K562 (cell line): ENCODE results near the gene FBL. TPM values are rescaled to one million over a fixed set of nuclear protein-coding genes. Genes with fewer than 3 reads are reported as not detected.
A peak's percentile ranks its signal among the peaks of the same experiment; 100 is the strongest.

Experiments used
- ATF3 ChIP-seq, 2 experiments: fragments of 450-650 bp in 1 of 2; sonication (generic) in 1 of 2; formaldehyde crosslinking in 1 of 2; IDR thresholded peaks in 1 of 2; conservative IDR thresholded peaks in 1 of 2; 2 replicates each; pipeline versions ENCODE4 v1.6.1 to v1.8.1; 2016 to 2023; ENCODE audit warnings: mild to moderate bottlenecking in 2 of 2, moderate library complexity in 2 of 2, inconsistent platforms in 1 of 2, missing genetic modification reagents in 1 of 2
- BHLHE40 ChIP-seq: IDR thresholded peaks from 2 replicates; pipeline ENCODE4 v1.6.1; 2011; ENCODE audit warnings: low read length, improper control_type of control experiment
- CXXC5 ChIP-seq: fragments of 250-450 bp; sonication (Bioruptor Pico); IDR thresholded peaks from 2 replicates; pipeline ENCODE4 v1.8.0; 2022; ENCODE audit warnings: inconsistent platforms, mild to moderate bottlenecking, moderate library complexity
- EGR1 ChIP-seq: fragments of 450-650 bp; conservative IDR thresholded peaks from 2 replicates; pipeline ENCODE4 v1.6.1; 2017; ENCODE audit warnings: mild to moderate bottlenecking
- FOSL1 ChIP-seq: fragments of 200-800 bp; sonication (Bioruptor generic); conservative IDR thresholded peaks from 2 replicates; pipeline ENCODE4 v1.6.1; 2016; ENCODE audit warnings: missing genetic modification characterization, missing compliant biosample characterization
- NEUROD1 ChIP-seq: fragments of 150-350 bp; IDR thresholded peaks from 2 replicates; pipeline ENCODE4 v1.6.1; 2014; ENCODE audit warnings: borderline replicate concordance, low read length, low read depth; ENCODE audit not compliant: partially characterized antibody
- NKRF ChIP-seq: fragments of 450-650 bp; IDR thresholded peaks from 2 replicates; pipeline ENCODE4 v1.6.1; 2016; ENCODE audit warnings: borderline replicate concordance
- PHF20 ChIP-seq: fragments of 450-650 bp; IDR thresholded peaks from 2 replicates; pipeline ENCODE4 v1.6.1; 2018; ENCODE audit not compliant: partially characterized antibody
- PHF8 ChIP-seq: fragments of 200-600 bp; sonication (generic); IDR thresholded peaks from 2 replicates; pipeline ENCODE4 v1.6.1; 2012; ENCODE audit warnings: mixed run types, mild to moderate bottlenecking, inconsistent platforms, low read length, moderate library complexity, borderline replicate concordance
- POLR2AphosphoS5 ChIP-seq: IDR thresholded peaks from 2 replicates; pipeline ENCODE4 v1.6.1; 2011; ENCODE audit warnings: mild to moderate bottlenecking, low read depth, low read length, moderate library complexity; ENCODE audit not compliant: control insufficient read depth, insufficient read depth
- RBFOX2 ChIP-seq: fragments of 200-400 bp; formaldehyde crosslinking; IDR thresholded peaks from 2 replicates; pipeline ENCODE4 v1.6.1; 2017; ENCODE audit warnings: low read depth, mild to moderate bottlenecking, low read length, moderate library complexity
- RFX1 ChIP-seq: fragments of 450-650 bp; IDR thresholded peaks from 2 replicates; pipeline ENCODE4 v1.6.1; 2016; ENCODE audit warnings: mild to moderate bottlenecking, moderate library complexity
- SIN3A ChIP-seq, 2 experiments: fragments of 150-350 bp in 1 of 2; IDR thresholded peaks; 2 replicates each; pipeline ENCODE4 v1.6.1; 2011 to 2016; ENCODE audit warnings: borderline replicate concordance in 2 of 2, low read depth in 2 of 2, low read length in 2 of 2, mild to moderate bottlenecking in 2 of 2, moderate library complexity in 2 of 2; ENCODE audit not compliant: control insufficient read depth in 1 of 2
- TAF1 ChIP-seq: IDR thresholded peaks from 2 replicates; pipeline ENCODE4 v1.6.1; 2011; ENCODE audit warnings: mild to moderate bottlenecking, low read length, moderate library complexity; ENCODE audit not compliant: insufficient read depth, control insufficient read depth, severe bottlenecking; ENCODE audit errors: extremely low read depth
- TAF9B ChIP-seq: fragments of 450-650 bp; IDR thresholded peaks from 2 replicates; pipeline ENCODE4 v1.6.1; 2018; ENCODE audit warnings: mild to moderate bottlenecking; ENCODE audit not compliant: partially characterized antibody
- UBTF ChIP-seq, 2 experiments: IDR thresholded peaks; 2 replicates each; pipeline ENCODE4 v1.6.1; 2012; ENCODE audit warnings: improper control_type of control experiment in 2 of 2, low read depth in 2 of 2, low read length in 2 of 2, borderline replicate concordance in 1 of 2
- ZFPM2 ChIP-seq: fragments of 250-450 bp; sonication (Bioruptor Pico); IDR thresholded peaks from 2 replicates; pipeline ENCODE4 v1.5.1; 2022; ENCODE audit warnings: mild to moderate bottlenecking
- ZFX ChIP-seq: sonication (generic); formaldehyde crosslinking; IDR thresholded peaks from 2 replicates; pipeline ENCODE4 v1.8.0; 2022; ENCODE audit warnings: mild to moderate bottlenecking, missing genetic modification reagents, moderate library complexity
- ZNF431 ChIP-seq: sonication (generic); formaldehyde crosslinking; IDR thresholded peaks from 2 replicates; pipeline ENCODE4 v1.8.0; 2022; ENCODE audit warnings: mild to moderate bottlenecking, missing genetic modification reagents
- polyA plus RNA-seq, 8 experiments: library from polyadenylated mRNA; depleted of rRNA in 4 of 8; stranded (reverse) in 5 of 8; unstranded in 3 of 8; fragments of >200 nt; fragmentation: Nextera tagmentation in 2 of 8; fragmentation: Illumina TruSeq in 1 of 8; extraction: Ambion mirVana in 2 of 8; extraction: Trizol in 1 of 8; gene quantifications; 2 replicates each; pipeline versions ENCODE4 v1.2.1 to v1.2.3, GENCODE V29; 2011 to 2014; ENCODE audit warnings: inconsistent platforms in 1 of 8, missing spikeins in 1 of 8
- total RNA-seq, 7 experiments: library from RNA; depleted of rRNA in 6 of 7; stranded (reverse); fragments of >200 nt in 6 of 7; fragmentation: Illumina TruSeq in 2 of 7; extraction: Trizol in 2 of 7; gene quantifications; 2 replicates each; pipeline versions ENCODE4 v1.2.1 to v1.2.3, GENCODE V29; 2011 to 2021; ENCODE audit warnings: low replicate concordance in 1 of 7

Gene FBL
- total and polyA plus RNA-seq, 9 of the 15 experiments (the other 6 are each of a cell fraction or from before 2014, with no cell fraction given), result 201 to 1,696 (median 696) TPM

DNA sequence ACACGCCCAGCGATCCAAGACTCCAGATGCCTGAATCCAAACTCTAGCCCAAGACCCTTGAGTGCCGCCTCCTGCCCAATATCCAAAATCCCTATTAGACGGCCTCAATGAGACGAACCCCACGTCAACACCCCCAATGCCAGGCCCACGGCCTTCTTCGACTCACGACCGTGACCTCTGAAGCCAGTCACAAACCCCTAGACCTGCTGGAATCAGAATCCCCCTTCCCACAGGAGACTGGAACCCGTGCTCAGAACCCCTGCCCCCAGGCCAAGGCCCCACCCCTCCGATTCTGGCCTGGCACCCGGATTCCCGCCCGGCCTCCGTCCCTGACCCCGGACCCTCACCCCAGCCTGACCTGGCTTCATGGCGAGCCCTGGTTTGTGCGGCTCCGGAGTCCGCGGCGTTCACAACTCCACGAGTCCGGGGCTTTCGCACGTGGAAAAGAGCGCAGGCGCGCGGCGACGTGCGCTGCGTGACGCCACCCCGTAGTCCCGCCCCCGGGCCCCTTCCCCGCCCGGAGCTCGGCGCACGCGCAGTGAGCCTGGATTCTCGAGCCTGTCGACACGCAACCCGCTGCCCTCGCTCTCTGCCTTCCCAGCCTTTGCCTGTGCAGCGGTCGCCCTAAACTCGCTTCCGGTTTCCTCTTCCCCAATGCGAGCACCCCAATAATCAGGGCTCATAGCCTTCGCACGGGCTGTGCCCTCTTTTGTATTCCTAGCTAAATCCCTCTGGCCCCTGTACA is at the start of gene FBL (continued):
- TF ChIP-seq SIN3A (IDR thresholded peaks at IDR 0.05; ENCODE audit: borderline replicate concordance in 2 of 2, control insufficient read depth in 1 of 2, low read depth in 2 of 2, low read length in 2 of 2) (peak; percentile 68 to 93; a peak in 2 of 4 replicates), RBFOX2 (peak; percentile 95), PHF8 (peak; percentile 88; the same call in 1 of the 2 replicates), FOSL1 (tag) (0 out of 2 replicates have a peak, but pooled peaks have one; percentile 8), TAF9B (peak; percentile 9), RFX1 (no peak), EGR1 (peak; percentile 49), ZFPM2 (CRISPR knock-in tag) (no peak), ZNF431 (CRISPR knock-in tag) (0 out of 2 replicates have a peak, but pooled peaks have one; percentile 64), CXXC5 (peak; percentile 84), NEUROD1 (peak; percentile 31), ATF3 (IDR thresholded peaks at IDR 0.05) (no peak), ATF3 (CRISPR knock-in tag; conservative IDR thresholded peaks at IDR 0.05) (0 out of 2 replicates have a peak, but pooled peaks have one; percentile 58), PHF20 (peak; percentile 8), POLR2AphosphoS5 (peak; percentile 62), TAF1 (peak; percentile 72), BHLHE40 (peak; percentile 70), ZFX (CRISPR knock-in tag) (peak; percentile 54; the same call in 1 of the 2 replicates), NKRF (peak; percentile 92), UBTF (IDR thresholded peaks at IDR 0.05; ENCODE audit: borderline replicate concordance in 1 of 2, low read depth in 2 of 2, low read length in 2 of 2) (peak in 1 of 2 experiments; percentile 75; a peak in 1 of 4 replicates)
